Stomach smooth muscle (tissue), 2 donors: Measurements from ENCODE around the gene FAM209A.

Experiments used
- H3K27ac ChIP-seq: one replicate; pipeline ENCODE4 v1.7.0; 2013; ENCODE audit warnings: mild to moderate bottlenecking, low read length, inconsistent platforms
- H3K27me3 ChIP-seq, 2 donors: one replicate each; pipeline ENCODE4 v1.7.0; 2013; ENCODE audit warnings: low read length in 2 of 2; ENCODE audit not compliant: insufficient read depth in 2 of 2, control insufficient read depth in 1 of 2
- H3K36me3 ChIP-seq, 2 donors: one replicate each; pipeline ENCODE4 v1.7.0; 2013; ENCODE audit warnings: low read length in 2 of 2; ENCODE audit not compliant: control insufficient read depth in 2 of 2, insufficient read depth in 2 of 2
- H3K4me1 ChIP-seq: one replicate; pipeline ENCODE4 v1.7.0; 2013; ENCODE audit warnings: low read length; ENCODE audit not compliant: control insufficient read depth, insufficient read depth
- H3K4me3 ChIP-seq, 2 donors: one replicate each; pipeline ENCODE4 v1.7.0; 2013; ENCODE audit warnings: low read length in 2 of 2
- H3K9ac ChIP-seq, 2 donors: one replicate each; pipeline ENCODE4 v1.7.0; 2013; ENCODE audit warnings: low read length in 2 of 2, mild to moderate bottlenecking in 1 of 2
- H3K9me3 ChIP-seq, 2 donors: one replicate each; pipeline ENCODE4 v1.7.0; 2013; ENCODE audit warnings: low read length in 2 of 2; ENCODE audit not compliant: control insufficient read depth in 2 of 2
- donor health status: healthy.
- donor health status: Pancreatic carcinoma.

The FAM209A gene

GRCh38 chr20:56572172-56572571, 47.6 kb downstream of the FAM209A start:
- Histone ChIP-seq H3K4me1 (no peaks in the 10 kb centered on the region), H3K36me3 (no peaks in the 10 kb centered on the region), H3K4me3 (no peak overlapping the region), H3K27me3 (no peaks in the 10 kb centered on the region), H3K9ac (no peak overlapping the region), H3K9me3 (peaks cover 0 to 3% of the 10 kb centered on the region in 2 donors), H3K27ac (no peak overlapping the region)

- H3K4me3 ChIP-seq, result no peak overlapping the region
- H3K9me3 ChIP-seq, result peaks cover 0 to 3% of the 10 kb centered on the region in 2 donors
- no peak overlapping the region for H3K9ac ChIP-seq
- no peak overlapping the region for H3K27ac ChIP-seq
- H3K36me3 ChIP-seq, result no peaks in the 10 kb centered on the region
- H3K27me3 ChIP-seq, result no peaks in the 10 kb centered on the region
- no peaks in the 10 kb centered on the region for H3K4me1 ChIP-seq
Measured at GRCh38 chr20:56573986-56574385, 49.4 kb downstream of the FAM209A start.

GRCh38 chr20:56574531-56575142, 50.1 kb downstream of the FAM209A start:
- Histone ChIP-seq H3K27ac (no peak overlapping the region), H3K9ac (no peak overlapping the region), H3K27me3 (no peaks in the 10 kb centered on the region), H3K4me3 (no peak overlapping the region), H3K9me3 (peaks cover 0 to 3% of the 10 kb centered on the region in 2 donors), H3K36me3 (no peaks in the 10 kb centered on the region), H3K4me1 (no peaks in the 10 kb centered on the region)

GRCh38 chr20:56575157-56575556, 50.6 kb downstream of the FAM209A start:
- Histone ChIP-seq H3K27me3 (no peaks in the 10 kb centered on the region), H3K4me3 (no peak overlapping the region), H3K4me1 (no peaks in the 10 kb centered on the region), H3K27ac (no peak overlapping the region), H3K36me3 (no peaks in the 10 kb centered on the region), H3K9ac (no peak overlapping the region), H3K9me3 (peaks cover 0 to 3% of the 10 kb centered on the region in 2 donors)
